Fibroblast of skin of left biceps (primary cell): ENCODE measurements around the gene UGCG.
A peak's percentile ranks its signal among the peaks of the same experiment; 100 is the strongest.
"Not testable (repeated sequence)": the region's sequence is repeated elsewhere in the genome, so short reads cannot be mapped to it uniquely, and the experiment has no call there.

ENCODE experiments used
- DNase-seq, 2 experiments: peaks; one replicate each; pipeline ENCODE4 v3.0.0-alpha.2; 2013; ENCODE audit warnings: low read depth in 2 of 2

The UGCG gene

GRCh38 chr9:111920531-111920930, 23.9 kb downstream of the UGCG start:
- no peak for DNase-seq

- no peak for DNase-seq
Measured at GRCh38 chr9:111922324-111923013, 25.9 kb downstream of the UGCG start.

DNA sequence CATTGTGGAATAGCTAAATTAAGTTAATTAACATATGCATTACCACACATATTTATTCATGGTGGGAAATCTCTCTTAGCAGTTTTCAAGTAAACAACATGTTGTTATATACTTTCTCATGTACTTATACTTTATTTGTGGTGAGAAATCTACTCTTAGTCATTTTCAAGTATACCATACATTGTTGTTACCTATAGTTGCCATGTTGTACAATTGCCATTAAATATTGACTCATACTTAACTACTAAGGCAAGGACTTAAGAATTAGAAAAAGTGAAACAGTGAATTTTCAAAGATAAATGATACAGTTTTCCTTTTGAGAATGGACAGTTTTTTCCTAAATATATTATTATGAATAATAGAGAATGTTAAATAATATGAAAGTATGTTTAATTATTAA, 27.7 kb downstream of the UGCG start:
- DNase-seq = no peak

- no peak for DNase-seq
Measured at GRCh38 chr9:111925017-111925770, 28.6 kb downstream of the UGCG start.

DNA sequence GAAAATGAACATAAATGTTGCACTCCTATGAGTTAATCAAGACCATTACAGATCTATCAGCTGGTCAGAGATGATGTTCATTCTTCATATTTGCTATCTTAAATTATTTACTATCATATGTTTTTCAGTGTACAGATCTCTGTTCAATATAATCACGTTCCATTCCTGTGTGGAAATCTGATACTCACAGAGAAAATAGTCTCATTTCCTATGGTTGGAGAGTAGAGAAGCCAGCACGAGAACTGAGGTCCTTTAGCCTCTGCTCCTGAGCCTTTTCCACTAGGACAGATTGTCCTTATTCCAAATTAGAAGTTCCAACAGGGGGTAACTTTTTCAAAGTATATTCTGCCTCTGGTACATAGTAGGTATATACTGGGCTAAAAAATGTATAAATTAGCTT, 29.2 kb downstream of the UGCG start:
- no peak for DNase-seq

GRCh38 chr9:111926421-111926875, 29.8 kb downstream of the UGCG start:
- DNase-seq = peak; percentile 73 to 76

GRCh38 chr9:111928359-111928720, 31.7 kb downstream of the UGCG start:
- no peak for DNase-seq

GRCh38 chr9:111934747-111935146, 38.1 kb downstream of the UGCG start:
- DNase-seq = no peak

DNA sequence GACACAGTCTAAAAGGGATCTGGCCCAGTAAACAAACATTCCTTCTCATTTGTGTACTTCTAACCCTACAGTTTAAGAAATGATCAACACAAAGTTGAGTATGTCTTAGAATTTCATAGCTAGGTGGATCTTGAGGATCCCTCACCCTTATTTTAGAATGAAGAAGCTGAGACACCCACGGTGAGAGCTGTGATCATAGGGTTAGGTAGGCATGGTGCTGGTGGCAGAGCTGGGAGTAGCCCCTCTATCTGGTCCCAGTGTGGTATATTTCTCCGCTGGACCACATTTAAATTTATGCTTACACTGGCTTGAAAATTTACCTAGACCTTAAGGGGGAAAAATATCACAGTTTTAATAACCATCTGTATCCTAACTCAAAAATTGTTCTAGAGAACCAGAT, 39.8 kb downstream of the UGCG start:
- no peak for DNase-seq

- no peak for DNase-seq
Measured at GRCh38 chr9:111937301-111937700, 40.7 kb downstream of the UGCG start.

- DNase-seq = no peak
Measured at GRCh38 chr9:111937781-111938426, 41.3 kb downstream of the UGCG start.

- DNase-seq = no peak
Measured at GRCh38 chr9:111938427-111938800, 41.8 kb downstream of the UGCG start.

DNA sequence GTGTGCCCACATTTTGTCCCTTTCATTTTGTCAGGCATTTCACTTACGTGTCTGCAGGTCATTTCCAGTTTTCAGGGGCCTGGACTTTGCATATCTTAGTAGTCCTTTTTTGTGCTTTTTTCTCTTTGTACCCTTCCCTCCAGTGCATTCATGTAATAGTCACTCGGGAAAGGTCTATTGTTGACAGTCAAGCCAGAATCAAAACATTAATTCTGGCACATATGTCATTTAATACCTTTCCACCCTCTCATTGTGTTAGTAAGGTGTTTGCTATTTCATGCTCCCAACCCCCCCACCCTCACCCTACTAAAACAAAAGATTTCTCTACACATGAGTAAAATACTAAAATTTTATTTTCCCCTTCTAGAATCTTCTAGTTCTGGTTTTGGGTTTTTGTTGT, 42.7 kb downstream of the UGCG start:
- DNase-seq = no peak

DNA sequence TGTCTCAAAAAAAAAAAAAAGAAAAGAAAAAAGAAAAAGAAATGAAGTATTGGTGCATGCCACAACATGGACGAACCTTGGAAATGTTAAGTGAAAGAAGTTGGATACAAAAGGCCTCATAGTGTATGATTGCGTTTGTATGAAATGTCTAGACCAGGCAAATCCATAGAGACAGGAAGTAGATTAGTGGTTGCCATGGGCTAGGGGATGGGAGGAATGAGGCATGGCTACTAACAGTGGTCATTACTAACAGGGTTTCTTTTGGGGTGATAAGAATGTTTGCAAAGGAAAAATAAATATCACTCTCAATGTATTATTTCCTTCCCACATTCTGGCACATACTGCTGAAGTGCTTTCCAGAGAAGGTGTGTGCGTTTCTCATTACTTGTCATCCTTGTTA, 44.1 kb downstream of the UGCG start:
- no peak for DNase-seq

GRCh38 chr9:111943200-111943599, 46.6 kb downstream of the UGCG start:
- no peak for DNase-seq

DNA sequence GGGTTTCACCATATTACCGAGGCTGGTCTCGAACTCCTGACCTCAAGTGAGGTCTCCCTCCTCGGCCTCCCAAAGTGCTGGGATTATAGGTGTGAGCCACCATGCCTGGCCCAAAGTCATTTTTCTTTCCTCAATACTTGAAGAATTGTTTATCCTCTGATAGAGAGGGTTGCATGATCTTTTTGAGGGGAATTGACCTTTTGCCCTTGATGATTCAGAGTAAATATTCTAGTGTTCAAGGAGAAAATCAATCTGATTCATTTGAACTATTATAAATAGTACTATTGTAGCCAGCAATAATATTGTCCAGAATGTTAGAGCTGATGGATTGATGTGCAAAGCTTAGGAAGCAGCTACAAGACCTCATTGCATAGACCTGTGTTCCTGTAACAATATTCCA, 47.1 kb downstream of the UGCG start:
- no peak for DNase-seq

DNA sequence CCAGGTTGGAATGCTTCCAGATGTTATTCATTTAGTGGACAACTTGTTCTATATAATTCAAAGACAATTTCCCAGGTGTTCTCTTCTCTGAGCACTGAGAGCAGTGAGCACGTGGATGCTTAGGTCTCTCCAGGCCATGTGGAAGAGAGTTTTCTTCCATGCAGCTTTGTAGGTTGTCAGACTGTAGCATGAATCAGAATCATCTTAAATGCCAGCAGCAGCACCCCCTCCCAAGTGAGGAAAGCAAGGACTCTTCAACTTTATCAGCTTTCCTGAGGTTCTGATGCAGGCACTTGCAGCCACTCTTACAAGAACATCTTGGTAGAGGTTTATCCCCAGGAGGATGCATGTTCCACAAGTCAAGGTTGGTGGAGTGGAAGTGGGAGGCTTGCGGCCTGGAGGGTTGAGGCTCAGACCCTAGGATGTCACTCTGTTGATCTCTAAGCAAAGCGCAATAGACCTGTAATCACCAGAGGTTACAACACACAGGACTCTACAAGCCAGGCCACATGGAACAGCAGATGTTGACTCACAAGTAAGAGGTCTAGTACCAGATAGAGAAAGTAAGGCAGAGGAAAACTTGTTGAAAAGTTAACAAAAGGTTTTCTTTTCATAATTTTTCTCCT, 47.7 kb downstream of the UGCG start:
- no peak for DNase-seq

GRCh38 chr9:111945216-111945615, 48.6 kb downstream of the UGCG start:
- DNase-seq = no peak

DNA sequence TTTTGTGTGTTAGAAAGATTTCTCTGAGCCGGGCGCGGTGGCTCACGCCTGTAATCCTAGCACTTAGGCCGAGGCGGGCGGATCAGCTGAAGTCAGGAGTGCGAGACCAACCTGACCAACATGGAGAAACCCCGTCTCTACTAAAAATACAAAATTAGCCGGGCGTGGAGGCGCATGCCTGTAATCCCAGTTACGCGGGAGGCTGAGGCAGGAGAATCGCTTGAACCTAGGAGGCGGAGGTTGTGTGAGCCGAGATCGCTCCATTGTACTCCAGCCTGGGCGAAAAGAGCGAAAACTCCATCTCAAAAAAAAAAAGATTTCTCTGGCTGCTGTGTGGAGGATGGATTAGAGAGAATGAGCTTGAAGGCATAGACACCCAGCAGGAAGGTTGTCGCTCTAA, 51.5 kb downstream of the UGCG start:
- DNase-seq = not testable (repeated sequence)

DNA sequence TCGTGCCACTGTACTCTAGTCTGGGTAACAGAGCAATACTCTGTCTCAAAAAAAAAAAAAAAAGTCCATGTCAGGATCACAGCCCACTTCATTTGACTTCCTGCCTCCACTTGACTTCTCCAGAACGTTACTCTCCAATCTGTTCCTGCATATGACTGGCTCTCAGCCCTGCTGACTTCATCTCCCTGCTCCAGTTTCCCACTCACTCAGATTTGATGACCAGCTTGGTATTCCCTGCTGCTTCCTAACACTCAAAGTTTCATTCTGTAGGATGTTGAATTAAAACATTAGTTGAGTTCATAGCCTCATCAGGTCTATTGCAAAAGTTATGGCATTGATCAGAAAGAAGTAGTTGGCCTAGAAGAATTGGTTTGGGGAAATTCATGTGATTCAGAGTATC, 52.3 kb downstream of the UGCG start:
- DNase-seq = no peak

DNA sequence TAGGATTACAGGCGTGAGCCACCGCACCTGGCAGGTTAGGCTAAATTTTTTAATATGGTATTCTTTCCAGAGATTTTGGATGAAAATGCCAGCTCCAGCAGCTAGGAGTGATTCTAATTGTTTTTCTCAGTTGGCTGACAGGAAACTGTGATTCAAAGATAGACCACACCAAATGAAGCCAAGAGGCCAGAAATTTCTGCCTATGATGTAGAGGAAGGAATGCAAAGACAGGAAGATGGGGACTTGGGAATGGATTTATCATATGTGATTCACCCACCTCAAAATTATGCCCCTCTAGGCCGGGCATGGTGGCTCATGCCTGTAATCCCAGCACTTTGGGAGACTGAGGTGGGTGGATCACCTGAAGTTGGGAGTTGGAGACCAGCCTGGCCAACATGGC, 53.3 kb downstream of the UGCG start:
- no peak for DNase-seq

- DNase-seq = no peak
Measured at GRCh38 chr9:111952559-111952958, 55.9 kb downstream of the UGCG start.

- no peak for DNase-seq
Measured at GRCh38 chr9:111953444-111953843, 56.8 kb downstream of the UGCG start.
